Measurements from ENCODE around the gene HSPB9.
A peak's percentile ranks its signal among the peaks of the same experiment; 100 is the strongest.

The HSPB9 gene

GRCh38 chr17:42094375-42095069 is 28.1 kb upstream of the HSPB9 start:
- Mint-ChIP-seq H3K27me3 (peaks cover 21% of the 10 kb centered on the region), H3K27ac (no peak overlapping the region), H3K4me1 (peaks cover 13% of the 10 kb centered on the region), H3K4me3 (no peak overlapping the region), H3K36me3 (no peaks in the 10 kb centered on the region), H3K9me3 (no peaks in the 10 kb centered on the region)
- no peak for ATAC-seq

GRCh38 chr17:42096360-42097111 is 26.1 kb upstream of the HSPB9 start:
- H3K4me3 Mint-ChIP-seq = no peak overlapping the region
- H3K27me3 Mint-ChIP-seq = peaks cover 21% of the 10 kb centered on the region
- no peaks in the 10 kb centered on the region for H3K36me3 Mint-ChIP-seq
- ATAC-seq = no peak
- H3K4me1 Mint-ChIP-seq = peaks cover 17% of the 10 kb centered on the region
- no peaks in the 10 kb centered on the region for H3K9me3 Mint-ChIP-seq
- no peak overlapping the region for H3K27ac Mint-ChIP-seq

- Mint-ChIP-seq H3K4me1 (peaks cover 21% of the 10 kb centered on the region), H3K27ac (peak within 1 kb of the TSS; percentile 76), H3K27me3 (peaks cover 21% of the 10 kb centered on the region), H3K36me3 (no peaks in the 10 kb centered on the region), H3K4me3 (peak within 1 kb of the TSS; percentile 67), H3K9me3 (no peaks in the 10 kb centered on the region)
- peak; percentile 59 for ATAC-seq
These were observed 24.6 kb upstream of the HSPB9 start, which contains the start of gene ZNF385C for GRCh38 chr17:42097691-42098631. Gene ZNF385C, minus strand, starts transcription at chr17:42098473. Its CDS starts 35,417 bp downstream, at chr17:42063056.

DNA sequence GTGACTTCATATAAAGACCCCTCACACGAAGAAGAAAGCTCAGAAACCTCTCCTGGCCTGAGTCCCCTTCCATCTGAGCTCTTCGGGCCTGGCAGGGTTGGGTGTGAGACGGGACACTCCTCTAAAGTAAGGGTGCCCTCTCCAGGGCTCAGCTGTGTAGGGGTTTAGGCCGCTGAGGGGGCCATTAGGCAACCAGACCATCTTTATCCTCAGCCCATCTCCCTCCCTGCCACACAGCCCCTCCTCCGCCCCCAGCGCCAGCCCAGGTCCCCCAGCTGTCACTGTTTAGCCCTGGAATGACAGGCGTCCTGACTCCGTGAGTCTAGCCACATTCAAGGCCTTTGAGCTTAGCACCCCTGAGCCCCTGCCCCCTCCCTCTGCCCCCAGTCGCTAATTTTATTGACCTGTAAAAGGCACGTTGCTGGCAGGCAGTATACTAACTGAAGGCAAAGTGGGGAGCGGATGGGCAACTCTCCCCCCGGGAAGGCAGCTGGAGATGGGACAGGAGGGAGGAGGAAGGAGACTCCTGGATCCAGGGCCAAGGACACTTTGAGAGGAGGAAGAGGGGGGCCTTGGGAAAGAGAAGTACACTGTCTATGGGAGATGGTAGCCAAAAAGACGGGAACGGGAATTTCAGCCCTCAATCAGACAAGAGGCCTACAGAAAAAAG is 23.7 kb upstream of the HSPB9 start:
- Mint-ChIP-seq H3K36me3 (no peaks in the 10 kb centered on the region), H3K27me3 (peaks cover 17% of the 10 kb centered on the region), H3K9me3 (no peaks in the 10 kb centered on the region), H3K4me1 (peaks cover 21% of the 10 kb centered on the region), H3K4me3 (no peak overlapping the region), H3K27ac (no peak overlapping the region)
- no peak for ATAC-seq

DNA sequence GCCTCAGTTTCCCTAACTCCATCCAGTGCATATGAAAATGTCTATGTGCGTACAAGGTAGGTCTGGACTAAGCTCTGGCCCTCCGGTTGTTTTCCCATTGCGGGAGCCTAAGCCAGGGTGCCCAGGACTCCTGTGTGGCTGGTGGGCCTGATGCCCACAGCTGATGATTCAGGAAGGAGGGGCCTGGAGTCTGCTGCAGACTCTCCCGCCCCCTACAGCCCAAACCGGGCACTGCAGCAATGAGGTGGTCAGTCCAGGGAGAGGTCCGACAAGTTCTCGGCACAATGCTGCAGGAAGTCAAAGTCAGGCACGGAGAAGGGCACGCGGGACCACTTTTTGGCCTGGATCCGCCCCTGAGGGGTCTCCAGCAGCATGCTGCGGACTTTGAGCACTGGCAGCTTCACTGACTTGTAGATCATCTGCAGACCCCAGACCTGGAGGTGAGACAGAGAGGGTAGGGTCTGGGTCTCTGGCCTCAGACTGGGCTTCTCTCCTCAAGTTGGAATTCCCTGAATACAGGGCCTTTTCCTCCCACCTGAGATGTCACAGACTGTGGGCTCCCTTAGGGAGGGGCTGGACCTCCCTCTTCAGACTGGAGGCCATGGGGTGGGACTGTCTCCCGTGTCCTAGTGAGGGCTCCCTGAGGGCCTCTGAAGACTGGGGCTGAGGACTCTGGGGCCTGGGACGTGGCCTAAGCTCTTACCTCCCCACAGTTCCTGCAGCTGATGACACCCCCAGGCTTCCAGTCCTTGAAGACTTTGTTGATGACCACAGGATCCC is 20.9 kb upstream of the HSPB9 start:
- Mint-ChIP-seq H3K36me3 (peaks cover 14% of the 10 kb centered on the region), H3K4me1 (peaks cover 28% of the 10 kb centered on the region), H3K9me3 (no peaks in the 10 kb centered on the region), H3K27me3 (peaks cover 9% of the 10 kb centered on the region), H3K27ac (no peak overlapping the region), H3K4me3 (no peak overlapping the region)
- ATAC-seq = peak; percentile 65

GRCh38 chr17:42103221-42103954 is 19.2 kb upstream of the HSPB9 start:
- no peak overlapping the region for H3K27ac Mint-ChIP-seq
- H3K36me3 Mint-ChIP-seq = peaks cover 14% of the 10 kb centered on the region
- ATAC-seq = no peak
- H3K4me3 Mint-ChIP-seq = no peak overlapping the region
- peaks cover 24% of the 10 kb centered on the region for H3K4me1 Mint-ChIP-seq
- H3K9me3 Mint-ChIP-seq = no peaks in the 10 kb centered on the region
- no peaks in the 10 kb centered on the region for H3K27me3 Mint-ChIP-seq

- Mint-ChIP-seq H3K9me3 (no peaks in the 10 kb centered on the region), H3K36me3 (peaks cover 14% of the 10 kb centered on the region), H3K4me3 (no peak overlapping the region), H3K27me3 (no peaks in the 10 kb centered on the region), H3K27ac (no peak overlapping the region), H3K4me1 (peaks cover 27% of the 10 kb centered on the region)
- ATAC-seq = no peak
These were observed 18.3 kb upstream of the HSPB9 start for GRCh38 chr17:42104264-42104663.

DNA sequence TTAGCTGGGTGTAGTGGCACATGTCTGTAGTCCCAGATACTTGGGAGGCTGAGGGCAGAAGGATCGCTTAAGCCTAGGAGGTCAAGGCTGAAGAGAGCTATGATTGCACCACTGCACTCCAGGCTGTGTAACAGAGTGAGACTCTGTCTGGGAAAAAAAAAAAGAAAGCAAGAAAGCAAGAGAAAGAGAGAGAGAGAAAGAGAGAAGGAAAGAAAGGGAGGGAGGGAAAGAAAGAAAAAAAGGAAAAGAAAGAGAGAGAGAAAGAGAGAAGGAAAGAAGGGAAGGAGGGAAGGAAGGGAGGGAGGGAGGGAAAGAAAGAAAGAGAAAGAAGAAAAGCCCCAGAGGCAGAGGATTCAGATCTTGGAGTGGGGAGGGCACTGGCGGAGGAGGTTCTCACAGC is 16.6 kb upstream of the HSPB9 start:
- Mint-ChIP-seq H3K27ac (no peak overlapping the region), H3K4me1 (peaks cover 35% of the 10 kb centered on the region), H3K4me3 (peak overlapping the region; percentile 40), H3K36me3 (peaks cover 20% of the 10 kb centered on the region), H3K9me3 (no peaks in the 10 kb centered on the region), H3K27me3 (no peaks in the 10 kb centered on the region)
- ATAC-seq = no peak

- Mint-ChIP-seq H3K36me3 (peaks cover 20% of the 10 kb centered on the region), H3K9me3 (no peaks in the 10 kb centered on the region), H3K4me3 (peak overlapping the region; percentile 59), H3K27ac (no peak overlapping the region), H3K4me1 (peaks cover 38% of the 10 kb centered on the region), H3K27me3 (no peaks in the 10 kb centered on the region)
- ATAC-seq = no peak
These were observed 15.5 kb upstream of the HSPB9 start for GRCh38 chr17:42107124-42107523.

DNA sequence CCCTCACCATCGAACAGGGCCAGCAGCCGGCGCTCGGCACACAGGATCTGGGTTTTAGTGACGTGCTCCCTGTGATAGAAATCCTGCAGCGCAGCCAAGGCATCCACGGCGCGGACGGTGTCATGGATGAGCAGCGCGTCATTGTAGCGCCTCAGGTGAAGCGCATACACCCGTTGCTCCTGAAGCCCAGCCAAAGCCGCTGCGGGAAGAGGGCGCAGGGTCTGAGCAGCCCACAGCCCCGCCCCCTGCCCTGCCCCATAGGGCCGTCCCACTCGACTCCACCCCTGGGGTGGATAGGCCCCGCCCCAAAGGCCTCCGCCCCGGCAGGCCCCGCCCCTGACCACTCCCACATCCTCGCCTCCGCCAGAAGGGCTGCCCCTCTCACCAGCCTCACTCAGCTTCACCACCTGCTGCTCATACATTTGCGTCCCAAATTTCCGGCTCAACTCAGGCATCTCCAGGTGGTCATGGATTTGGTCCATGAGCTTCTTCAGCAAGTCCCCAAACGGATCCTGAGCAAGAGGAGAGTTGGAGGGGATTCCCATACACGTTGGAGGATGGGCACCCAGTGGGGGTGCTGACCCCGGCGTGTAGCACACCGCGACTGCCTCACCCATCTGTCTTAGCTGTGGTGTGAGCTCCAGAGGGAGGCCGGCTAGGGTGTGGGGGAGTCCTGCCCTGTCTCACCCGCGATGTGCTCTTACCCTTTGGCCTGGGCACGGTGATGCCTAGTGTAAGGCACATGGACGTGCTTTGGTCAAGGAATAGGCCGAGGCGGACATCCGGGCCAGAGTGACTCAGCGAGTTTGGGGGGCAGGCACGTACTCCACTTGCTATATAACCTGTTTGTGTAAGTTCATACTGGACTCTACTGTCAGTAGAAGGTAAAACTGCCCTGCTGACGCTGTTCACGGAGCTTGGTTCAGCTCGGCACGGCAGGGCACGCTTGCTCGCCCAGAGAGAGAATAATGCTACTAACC is 14.7 kb upstream of the HSPB9 start:
- Mint-ChIP-seq H3K27me3 (no peaks in the 10 kb centered on the region), H3K27ac (no peak overlapping the region), H3K9me3 (no peaks in the 10 kb centered on the region), H3K4me3 (peak overlapping the region; percentile 59), H3K4me1 (peaks cover 46% of the 10 kb centered on the region), H3K36me3 (peaks cover 20% of the 10 kb centered on the region)
- ATAC-seq = peak; percentile 92

- Mint-ChIP-seq H3K4me1 (peaks cover 57% of the 10 kb centered on the region), H3K27ac (no peak overlapping the region), H3K9me3 (no peaks in the 10 kb centered on the region)
These were observed 13.5 kb upstream of the HSPB9 start for GRCh38 chr17:42109086-42109485.

GRCh38 chr17:42110301-42111264 is 12.0 kb upstream of the HSPB9 start:
- Mint-ChIP-seq H3K4me1 (peaks cover 72% of the 10 kb centered on the region), H3K9me3 (no peaks in the 10 kb centered on the region), H3K27ac (peak overlapping the region; percentile 90), H3K36me3 (peaks cover 19% of the 10 kb centered on the region), H3K27me3 (no peaks in the 10 kb centered on the region), H3K4me3 (no peak overlapping the region)
- ATAC-seq = no peak

More at GRCh38 chr17:42109086-42109485, 13.5 kb upstream of the HSPB9 start:
- Mint-ChIP-seq H3K27me3 (no peaks in the 10 kb centered on the region), H3K4me3 (no peak overlapping the region), H3K36me3 (peaks cover 20% of the 10 kb centered on the region)
- no peak for ATAC-seq
